ENCODE results near the gene PCED1B. TPM values are rescaled to one million over a fixed set of nuclear protein-coding genes. Genes with fewer than 3 reads are reported as not detected.

Gene PCED1B
- total RNA-seq, 1 donor from 2014 or later: 7.6 TPM

DNA sequence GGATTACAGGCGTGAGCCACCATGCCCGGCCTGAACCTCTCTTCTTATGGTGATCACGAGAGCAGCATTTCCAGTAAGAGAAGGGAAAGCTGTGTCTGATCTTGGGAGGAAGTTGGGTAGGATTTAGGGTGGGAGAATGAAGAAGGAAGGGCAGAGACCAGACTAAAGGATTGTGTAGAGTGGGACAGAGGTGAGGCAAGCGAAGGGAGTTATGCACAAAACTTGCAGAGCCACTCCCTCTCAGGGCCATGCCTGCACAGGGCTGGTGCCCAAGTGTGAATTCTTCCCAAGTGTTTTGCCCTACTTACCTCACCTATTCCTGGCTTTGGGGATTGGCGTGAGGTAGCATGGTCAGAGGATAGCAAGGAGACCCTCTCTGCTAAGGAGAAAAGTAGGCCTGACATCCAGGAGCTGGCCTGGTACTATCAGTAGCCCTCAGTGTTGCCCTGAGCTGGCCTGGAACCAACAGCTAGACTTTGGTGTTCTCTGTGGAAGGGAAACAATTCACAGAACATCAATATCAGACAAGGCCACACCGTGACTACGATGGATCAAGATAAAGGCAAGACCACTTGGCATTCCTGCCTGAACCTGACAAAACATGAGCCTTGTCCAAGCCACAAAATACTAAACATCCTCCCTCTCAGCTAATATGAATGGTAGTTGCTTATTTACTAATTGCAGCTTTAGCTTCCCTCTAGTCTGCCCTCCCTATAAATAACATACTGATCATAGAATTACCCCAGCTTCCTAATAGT is 201.3 kb downstream of the PCED1B start:
- intact Hi-C loops (cut with DNase I): no loop called here
- Histone ChIP-seq H3K9me3 (no peaks in the 10 kb centered on the region), H3K4me3 (no peak overlapping the region), H3K27me3 (no peaks in the 10 kb centered on the region), H3K27ac (no peak overlapping the region), H3K36me3 (no peaks in the 10 kb centered on the region), H3K4me1 (peaks cover 28% of the 10 kb centered on the region)
- DNase-seq (no peak), ATAC-seq (peak; percentile 68)
- TF ChIP-seq, protein P1, sequence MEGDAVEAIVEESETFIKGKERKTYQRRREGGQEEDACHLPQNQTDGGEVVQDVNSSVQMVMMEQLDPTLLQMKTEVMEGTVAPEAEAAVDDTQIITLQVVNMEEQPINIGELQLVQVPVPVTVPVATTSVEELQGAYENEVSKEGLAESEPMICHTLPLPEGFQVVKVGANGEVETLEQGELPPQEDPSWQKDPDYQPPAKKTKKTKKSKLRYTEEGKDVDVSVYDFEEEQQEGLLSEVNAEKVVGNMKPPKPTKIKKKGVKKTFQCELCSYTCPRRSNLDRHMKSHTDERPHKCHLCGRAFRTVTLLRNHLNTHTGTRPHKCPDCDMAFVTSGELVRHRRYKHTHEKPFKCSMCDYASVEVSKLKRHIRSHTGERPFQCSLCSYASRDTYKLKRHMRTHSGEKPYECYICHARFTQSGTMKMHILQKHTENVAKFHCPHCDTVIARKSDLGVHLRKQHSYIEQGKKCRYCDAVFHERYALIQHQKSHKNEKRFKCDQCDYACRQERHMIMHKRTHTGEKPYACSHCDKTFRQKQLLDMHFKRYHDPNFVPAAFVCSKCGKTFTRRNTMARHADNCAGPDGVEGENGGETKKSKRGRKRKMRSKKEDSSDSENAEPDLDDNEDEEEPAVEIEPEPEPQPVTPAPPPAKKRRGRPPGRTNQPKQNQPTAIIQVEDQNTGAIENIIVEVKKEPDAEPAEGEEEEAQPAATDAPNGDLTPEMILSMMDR (IDR thresholded peaks at IDR 0.05): no peak

DNA sequence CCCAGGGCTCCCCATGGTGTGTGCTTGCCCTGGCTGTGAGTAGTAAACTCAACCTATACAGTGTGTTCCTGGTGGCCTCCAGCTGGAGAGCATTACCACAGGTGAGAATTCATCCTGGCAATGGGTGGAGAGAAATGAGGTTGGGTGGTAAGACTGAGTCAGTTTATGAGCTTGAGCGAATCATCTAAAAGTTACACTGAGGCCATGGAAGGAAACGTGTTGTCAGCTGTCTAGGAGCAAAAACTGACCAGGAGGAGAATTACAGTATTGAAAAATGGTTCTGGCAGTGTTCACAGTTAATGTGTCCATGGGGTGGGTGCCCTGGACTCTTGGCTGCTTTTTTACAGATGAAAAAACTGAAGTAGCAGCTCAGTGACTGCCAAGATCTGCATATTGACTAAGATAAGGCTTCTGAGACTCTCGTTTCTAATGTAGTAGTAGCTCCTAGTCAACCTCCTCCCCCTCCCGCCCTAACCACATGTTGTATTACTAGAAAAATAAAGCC is 202.3 kb downstream of the PCED1B start:
- DNase-seq: no peak

DNA sequence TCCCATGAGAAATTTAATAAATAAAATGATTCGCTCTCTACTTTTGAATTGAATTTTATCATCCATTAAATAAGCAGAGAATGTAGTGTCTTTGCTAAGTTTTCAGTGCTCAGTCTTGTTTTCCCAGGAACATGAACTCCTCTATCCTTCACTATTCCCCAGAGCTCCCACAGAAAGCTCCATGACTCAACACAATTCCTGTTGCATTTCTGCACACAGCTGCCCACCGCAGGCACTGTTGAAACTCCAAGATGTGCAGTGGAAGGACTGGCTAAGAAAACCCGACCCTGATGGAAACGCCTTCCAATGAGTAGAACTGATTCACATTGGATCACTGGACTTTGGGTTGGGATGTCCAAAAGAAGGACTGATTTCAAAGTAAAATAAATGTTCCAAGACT is 202.8 kb downstream of the PCED1B start:
- H3K27ac ChIP-seq: no peak overlapping the region
- no peaks in the 10 kb centered on the region for H3K27me3 ChIP-seq
- TF ChIP-seq, protein P1 (IDR thresholded peaks at IDR 0.05): no peak
- DNase-seq (no peak), ATAC-seq (no peak)
- H3K9me3 ChIP-seq: no peaks in the 10 kb centered on the region
- intact Hi-C loops (cut with DNase I): no loop called here
- H3K4me3 ChIP-seq: no peak overlapping the region
- no peaks in the 10 kb centered on the region for H3K36me3 ChIP-seq
- H3K4me1 ChIP-seq: peaks cover 13% of the 10 kb centered on the region

More for the DNA sequence above, 202.3 kb downstream of the PCED1B start:
- H3K4me1 ChIP-seq: peaks cover 18% of the 10 kb centered on the region
- no peak overlapping the region for H3K4me3 ChIP-seq
- H3K36me3 ChIP-seq: no peaks in the 10 kb centered on the region
- intact Hi-C loops (cut with DNase I): no loop called here
- H3K27me3 ChIP-seq: no peaks in the 10 kb centered on the region
- no peak for ATAC-seq
- TF ChIP-seq, protein P1 (IDR thresholded peaks at IDR 0.05): no peak
- H3K27ac ChIP-seq: no peak overlapping the region
- no peaks in the 10 kb centered on the region for H3K9me3 ChIP-seq

Small RNAs within 50 kb of the gene (microRNA-seq; reads per million reads assigned to microRNA genes)
- not detected for gene MIR4698 (ENCODE audit: borderline microRNAs expressed)

Other genes starting within 250 kb of the PCED1B start
- 22.8 TPM for gene AMIGO2, start 338 bp downstream of the PCED1B start, total RNA-seq